HepG2 (cell line): Measurements from ENCODE around the gene ABTB2. TPM values are rescaled to one million over a fixed set of nuclear protein-coding genes. Genes with fewer than 3 reads are reported as not detected.

Experiments used
- ATAC-seq: fragments of 200-7000 bp; cut with Tn5 transposase; 3 replicates; pipeline ENCODE4 v1.9.1; 2020; ENCODE audit warnings: mild to moderate bottlenecking, moderate library complexity
- BruUV-seq: library from RNA; stranded (reverse); fragments of 400-500 nt; replicated peaks from 2 replicates; lab custom pipeline; 2021; lab: Mats Ljungman, UMichigan
- CTCF ChIA-PET: fragments of 300-600 bp; formaldehyde crosslinking; extraction: SDS; loops from one replicate; lab custom pipeline; 2021; ENCODE audit warnings: low total read pairs, inconsistent platforms, low intra/inter-chr PET ratio; lab: Yijun Ruan, JAX
- POLR2A ChIA-PET: fragments of 350-600 bp; sonication (Branson Sonifier 250); formaldehyde crosslinking; loops from one replicate; lab custom pipeline; 2020; ENCODE audit warnings: antibody characterized with exemption, inconsistent platforms; lab: Yijun Ruan, JAX
- DNase-seq: peaks from one replicate; pipeline ENCODE4 v3.0.0-alpha.2; 2015; ENCODE audit warnings: low spot score
- FAIRE-seq: peaks from 3 replicates; lab custom pipeline; 2011; peaks lifted over from hg19 to GRCh38; lab: Jason Lieb, UNC
- H2AFZ ChIP-seq: one replicate; pipeline ENCODE4 v1.6.1; 2011; ENCODE audit warnings: low read length, inconsistent platforms
- H3K27ac ChIP-seq: fragments of 300-600 bp; 3 replicates; pipeline ENCODE4 v1.8.0; 2011; ENCODE audit warnings: mixed run types, mild to moderate bottlenecking, mixed read lengths, low read length, inconsistent platforms; ENCODE audit not compliant: insufficient read depth; ENCODE audit errors: extremely low read length
- H3K27me3 ChIP-seq, 2 experiments: fragments of 200-600 bp in 1 of 2; 2 replicates in 1 of 2; 3 replicates in 1 of 2; pipeline versions ENCODE4 v1.6.0 to v1.8.0; 2011; ENCODE audit warnings: low read length in 2 of 2, mild to moderate bottlenecking in 2 of 2, moderate library complexity in 2 of 2, inconsistent platforms in 1 of 2; ENCODE audit not compliant: insufficient read depth in 2 of 2, control insufficient read depth in 1 of 2
- H3K36me3 ChIP-seq, 2 experiments: fragments of 200-600 bp in 1 of 2; replicated peaks in 1 of 2; 2 replicates in 1 of 2; 3 replicates in 1 of 2; pipeline versions ENCODE4 v1.5.1 to v1.8.0; 2011; ENCODE audit warnings: low read length in 2 of 2, inconsistent platforms in 1 of 2; ENCODE audit not compliant: insufficient read depth in 2 of 2, control insufficient read depth in 1 of 2
- H3K4me1 ChIP-seq: 2 replicates; pipeline ENCODE4 v1.5.1; 2012; ENCODE audit warnings: low read length, inconsistent platforms; ENCODE audit not compliant: insufficient read depth
- H3K4me2 ChIP-seq: 2 replicates; pipeline ENCODE4 v1.6.0; 2011; ENCODE audit warnings: low read depth, low read length, inconsistent platforms
- H3K4me3 ChIP-seq, 3 experiments: fragments of 200-600 bp in 1 of 3; sonication (generic), shearing (Covaris generic) in 1 of 3; replicated peaks in 1 of 3; 2 replicates each; pipeline ENCODE4 v1.5.1; 2011 to 2016; ENCODE audit warnings: low read length in 3 of 3, inconsistent platforms in 2 of 3, low read depth in 2 of 3, mild to moderate bottlenecking in 2 of 3, control low read depth in 1 of 3, mixed read lengths in 1 of 3; ENCODE audit not compliant: insufficient read depth in 1 of 3
- H3K79me2 ChIP-seq: one replicate; pipeline ENCODE4 v1.6.1; 2011; ENCODE audit warnings: low read length, inconsistent platforms; ENCODE audit not compliant: insufficient read depth
- H3K9ac ChIP-seq: 2 replicates; pipeline ENCODE4 v1.6.0; 2011; ENCODE audit warnings: mild to moderate bottlenecking, low read depth, low read length, inconsistent platforms; ENCODE audit not compliant: insufficient read depth
- H3K9me3 ChIP-seq: 2 replicates; pipeline ENCODE4 v1.5.1; 2012; ENCODE audit warnings: mild to moderate bottlenecking, low read length
- H4K20me1 ChIP-seq: 2 replicates; pipeline ENCODE4 v1.6.0; 2011; ENCODE audit warnings: inconsistent platforms, mild to moderate bottlenecking, low read length, moderate library complexity; ENCODE audit not compliant: insufficient read depth
- FOXM1 ChIP-seq: sonication (generic); formaldehyde crosslinking; IDR thresholded peaks from 2 replicates; pipeline ENCODE4 v1.5.0; 2020; ENCODE audit warnings: missing genetic modification reagents
- HDAC1 ChIP-seq: sonication (generic); formaldehyde crosslinking; IDR thresholded peaks from 2 replicates; pipeline ENCODE4 v1.5.1; 2020; ENCODE audit warnings: mild to moderate bottlenecking, missing genetic modification reagents
- HIC2 ChIP-seq: sonication (generic); formaldehyde crosslinking; IDR thresholded peaks from 2 replicates; pipeline ENCODE4 v1.9.0; 2022; ENCODE audit warnings: low read depth, missing genetic modification reagents
- HNRNPLL ChIP-seq: fragments of 200-400 bp; formaldehyde crosslinking; IDR thresholded peaks from 2 replicates; pipeline ENCODE4 v1.6.1; 2017; ENCODE audit warnings: mild to moderate bottlenecking, low read depth, low read length; ENCODE audit not compliant: poor library complexity, severe bottlenecking
- IKZF1 ChIP-seq: fragments of 450-650 bp; IDR thresholded peaks from 2 replicates; pipeline ENCODE4 v1.7.1; 2016
- KLF11 ChIP-seq: IDR thresholded peaks from 2 replicates; pipeline ENCODE4 v1.6.1; 2016; ENCODE audit warnings: missing compliant biosample characterization
- MAFK ChIP-seq, 2 experiments: IDR thresholded peaks in 1 of 2; conservative IDR thresholded peaks in 1 of 2; 2 replicates each; pipeline ENCODE4 v1.6.1; 2011; ENCODE audit warnings: improper control_type of control experiment in 2 of 2, low read length in 2 of 2
- MAZ ChIP-seq, 2 experiments: sonication (generic) in 1 of 2; formaldehyde crosslinking in 1 of 2; IDR thresholded peaks; 2 replicates each; pipeline versions ENCODE4 v1.5.0 to v1.6.1; 2012 to 2020; ENCODE audit warnings: low read depth in 2 of 2, mild to moderate bottlenecking in 2 of 2, borderline replicate concordance in 1 of 2, improper control_type of control experiment in 1 of 2, low read length in 1 of 2, missing genetic modification reagents in 1 of 2, moderate library complexity in 1 of 2
- MIER3 ChIP-seq: IDR thresholded peaks from 2 replicates; pipeline ENCODE4 v1.6.1; 2016; ENCODE audit warnings: missing compliant biosample characterization, borderline replicate concordance
- SAP130 ChIP-seq: IDR thresholded peaks from 2 replicates; pipeline ENCODE4 v1.6.1; 2016; ENCODE audit warnings: low read depth
- ZBTB34 ChIP-seq: sonication (generic); formaldehyde crosslinking; IDR thresholded peaks from 2 replicates; pipeline ENCODE4 v1.8.0; 2022; ENCODE audit warnings: mild to moderate bottlenecking, missing genetic modification reagents
- ZNF362 ChIP-seq: sonication (generic); formaldehyde crosslinking; IDR thresholded peaks from 2 replicates; pipeline ENCODE4 v1.4.0; 2020; ENCODE audit warnings: missing genetic modification reagents, mild to moderate bottlenecking, borderline replicate concordance
- ZNF501 ChIP-seq: sonication (generic); formaldehyde crosslinking; IDR thresholded peaks from 2 replicates; pipeline ENCODE4 v1.5.1; 2020; ENCODE audit warnings: mild to moderate bottlenecking, moderate library complexity, missing genetic modification reagents
- ZNF550 ChIP-seq: sonication (generic); formaldehyde crosslinking; IDR thresholded peaks from 2 replicates; pipeline ENCODE4 v1.4.0; 2020; ENCODE audit warnings: mild to moderate bottlenecking, missing genetic modification reagents, borderline replicate concordance
- ZNF660 ChIP-seq: sonication (generic); formaldehyde crosslinking; IDR thresholded peaks from 2 replicates; pipeline ENCODE4 v1.5.1; 2020; ENCODE audit warnings: mild to moderate bottlenecking, low read depth, missing genetic modification reagents, borderline replicate concordance
- ZNF792 ChIP-seq: IDR thresholded peaks from 2 replicates; pipeline ENCODE4 v1.6.1; 2016
- ZNF850 ChIP-seq: sonication (generic); formaldehyde crosslinking; conservative IDR thresholded peaks from 2 replicates; pipeline ENCODE4 v1.9.0; 2021; ENCODE audit warnings: mild to moderate bottlenecking, missing genetic modification reagents
- ZSCAN20 ChIP-seq: sonication (generic); formaldehyde crosslinking; IDR thresholded peaks from 2 replicates; pipeline ENCODE4 v1.4.0; 2020; ENCODE audit warnings: missing genetic modification reagents, mild to moderate bottlenecking, borderline replicate concordance
- WGBS: methylation state at CpG from one replicate; pipeline ENCODE4 v1.1.6; 2017; ENCODE audit warnings: low lambda C conversion rate; 5-methylcytosine and 5-hydroxymethylcytosine counted together
- in situ Hi-C: cut with HindIII; loops from 2 replicates; pipeline ENCODE4 v1.10.0; 2017; ENCODE audit warnings: low pct_unique_long_range_greater_than_20kb; ENCODE audit not compliant: extremely low pct_ligation_motif_present
- intact Hi-C: fragments of 100-400 bp; cut with micrococcal nuclease; formaldehyde crosslinking; loops from one replicate; pipeline ENCODE4 v1.10.0; 2022; ENCODE audit not compliant: unreplicated experiment
- polyA plus RNA-seq, 8 experiments: library from polyadenylated mRNA; depleted of rRNA in 3 of 8; stranded (reverse) in 7 of 8; unstranded in 1 of 8; fragments of >200 nt; fragmentation: Illumina TruSeq in 4 of 8; extraction: Trizol in 4 of 8; gene quantifications; 2 replicates each; pipeline versions ENCODE4 v1.2.1 to v1.2.3, GENCODE V29; 2011 to 2016; ENCODE audit warnings: low read depth in 4 of 8, missing spikeins in 1 of 8, mixed read lengths in 1 of 8; ENCODE audit not compliant: insufficient read depth in 1 of 8
- total RNA-seq, 5 experiments: library from RNA; depleted of rRNA; stranded (reverse); fragments of >200 nt; fragmentation: Illumina TruSeq; extraction: Trizol; gene quantifications; 2 replicates each; pipeline ENCODE4 v1.2.3, GENCODE V29; 2016; ENCODE audit warnings: low read depth in 1 of 5

The ABTB2 gene
- total and polyA plus RNA-seq, 2 of the 13 experiments (the other 11 are each of a cell fraction or from before 2014, with no cell fraction given): 5.1 to 15.4 TPM

- TF ChIP-seq MAZ (IDR thresholded peaks at IDR 0.05; ENCODE audit: borderline replicate concordance, low read depth, low read length) (no peak), MAZ (CRISPR knock-in tag; IDR thresholded peaks at IDR 0.05; ENCODE audit: low read depth) (0 out of 2 replicates have a peak, but pooled peaks have one; percentile 25), SAP130 (CRISPR knock-in tag) (0 out of 2 replicates have a peak, but pooled peaks have one; percentile 19), HDAC1 (CRISPR knock-in tag) (0 out of 2 replicates have a peak, but pooled peaks have one; percentile 16), MAFK (conservative IDR thresholded peaks at IDR 0.05 in 1 of 2, IDR thresholded peaks at IDR 0.05 in 1 of 2; ENCODE audit: low read length in 2 of 2) (peak; percentile 79 to 81)
Observed at GRCh38 chr11:34327804-34328631, 29.8 kb downstream of the ABTB2 start (continued).

- WGBS: 93% methylated on average over 3 of the region's 3 CpGs
- CTCF ChIA-PET: no interaction called here
- in situ Hi-C loops: no loop called here
- Histone ChIP-seq H4K20me1 (no peaks in the 10 kb centered on the region), H3K27me3 (no peaks in the 10 kb centered on the region), H3K9ac (no peak overlapping the region), H3K27ac (no peak overlapping the region), H3K9me3 (no peaks in the 10 kb centered on the region), H3K79me2 (peaks cover 22% of the 10 kb centered on the region), H2AFZ (no peak overlapping the region), H3K36me3 (no peaks in the 10 kb centered on the region), H3K4me1 (peaks cover 42% of the 10 kb centered on the region), H3K4me3 (no peak overlapping the region), H3K4me2 (no peak overlapping the region)
- BruUV-seq: no TSS peak
- FAIRE-seq (no peak), DNase-seq (no peak), ATAC-seq (no peak)
- intact Hi-C loops: no loop called here
- POLR2A ChIA-PET: no interaction called here
- TF ChIP-seq FOXM1 (CRISPR knock-in tag) (no peak), ZNF362 (CRISPR knock-in tag) (no peak), IKZF1 (no peak), ZNF501 (no peak), KLF11 (no peak), ZNF792 (CRISPR knock-in tag) (no peak), ZSCAN20 (CRISPR knock-in tag) (no peak), HIC2 (CRISPR knock-in tag) (no peak), ZNF550 (CRISPR knock-in tag) (no peak), HNRNPLL (no peak), MIER3 (CRISPR knock-in tag) (no peak), ZNF660 (CRISPR knock-in tag) (no peak), ZNF850 (CRISPR knock-in tag) (no peak), ZBTB34 (no peak)
Observed at GRCh38 chr11:34324466-34324865, 33.3 kb downstream of the ABTB2 start.
